Left renal cortex interstitium (tissue), 4 donors: ENCODE measurements around the gene ANKRD13D. TPM values are rescaled to one million over a fixed set of nuclear protein-coding genes. Genes with fewer than 3 reads are reported as not detected.
A peak's percentile ranks its signal among the peaks of the same experiment; 100 is the strongest.

Experiments used
- DNase-seq, 4 donors: peaks; one replicate each; pipeline ENCODE4 v3.0.0-alpha.2; 2013; ENCODE audit warnings: low read depth in 4 of 4, low spot score in 2 of 4, missing footprints in 1 of 4
- polyA plus RNA-seq, 4 donors: library from polyadenylated mRNA; unstranded; fragments of 120-200 nt; gene quantifications; one replicate each; pipeline ENCODE4 v1.2.1, GENCODE V29; 2013; ENCODE audit not compliant: insufficient read length in 4 of 4

ANKRD13D gene
- polyA plus RNA-seq, 4 donors = 17.4 to 60.8 (median 40.3) TPM

GRCh38 chr11:67284811-67285540 is 4.1 kb upstream of the ANKRD13D start:
- no peak for DNase-seq

DNA sequence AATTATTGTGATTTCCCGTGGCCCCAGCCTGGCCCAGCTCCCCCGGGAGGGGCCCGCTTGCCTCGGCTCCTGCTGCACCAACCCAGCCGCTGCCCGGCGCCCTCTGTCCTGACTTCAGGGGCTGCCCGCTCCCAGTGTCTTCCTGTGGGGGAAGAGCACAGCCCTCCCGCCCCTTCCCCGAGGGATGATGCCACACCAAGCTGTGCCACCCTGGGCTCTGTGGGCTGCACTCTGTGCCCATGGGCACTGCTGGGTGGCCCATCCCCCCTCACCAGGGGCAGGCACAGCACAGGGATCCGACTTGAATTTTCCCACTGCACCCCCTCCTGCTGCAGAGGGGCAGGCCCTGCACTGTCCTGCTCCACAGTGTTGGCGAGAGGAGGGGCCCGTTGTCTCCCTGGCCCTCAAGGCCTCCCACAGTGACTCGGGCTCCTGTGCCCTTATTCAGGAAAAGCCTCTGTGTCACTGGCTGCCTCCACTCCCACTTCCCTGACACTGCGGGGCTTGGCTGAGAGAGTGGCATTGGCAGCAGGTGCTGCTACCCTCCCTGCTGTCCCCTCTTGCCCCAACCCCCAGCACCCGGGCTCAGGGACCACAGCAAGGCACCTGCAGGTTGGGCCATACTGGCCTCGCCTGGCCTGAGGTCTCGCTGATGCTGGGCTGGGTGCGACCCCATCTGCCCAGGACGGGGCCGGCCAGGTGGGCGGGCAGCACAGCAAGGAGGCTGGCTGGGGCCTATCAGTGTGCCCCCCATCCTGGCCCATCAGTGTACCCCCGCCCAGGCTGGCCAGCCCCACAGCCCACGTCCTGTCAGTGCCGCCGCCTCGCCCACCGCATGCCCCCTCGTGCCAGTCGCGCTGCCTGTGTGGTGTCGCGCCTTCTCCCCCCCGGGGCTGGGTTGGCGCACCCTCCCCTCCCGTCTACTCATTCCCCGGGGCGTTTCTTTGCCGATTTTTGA is 3.3 kb upstream of the ANKRD13D start:
- DNase-seq = no peak

- DNase-seq = no peak
These were observed 2.3 kb upstream of the ANKRD13D start for GRCh38 chr11:67286621-67287333.

DNA sequence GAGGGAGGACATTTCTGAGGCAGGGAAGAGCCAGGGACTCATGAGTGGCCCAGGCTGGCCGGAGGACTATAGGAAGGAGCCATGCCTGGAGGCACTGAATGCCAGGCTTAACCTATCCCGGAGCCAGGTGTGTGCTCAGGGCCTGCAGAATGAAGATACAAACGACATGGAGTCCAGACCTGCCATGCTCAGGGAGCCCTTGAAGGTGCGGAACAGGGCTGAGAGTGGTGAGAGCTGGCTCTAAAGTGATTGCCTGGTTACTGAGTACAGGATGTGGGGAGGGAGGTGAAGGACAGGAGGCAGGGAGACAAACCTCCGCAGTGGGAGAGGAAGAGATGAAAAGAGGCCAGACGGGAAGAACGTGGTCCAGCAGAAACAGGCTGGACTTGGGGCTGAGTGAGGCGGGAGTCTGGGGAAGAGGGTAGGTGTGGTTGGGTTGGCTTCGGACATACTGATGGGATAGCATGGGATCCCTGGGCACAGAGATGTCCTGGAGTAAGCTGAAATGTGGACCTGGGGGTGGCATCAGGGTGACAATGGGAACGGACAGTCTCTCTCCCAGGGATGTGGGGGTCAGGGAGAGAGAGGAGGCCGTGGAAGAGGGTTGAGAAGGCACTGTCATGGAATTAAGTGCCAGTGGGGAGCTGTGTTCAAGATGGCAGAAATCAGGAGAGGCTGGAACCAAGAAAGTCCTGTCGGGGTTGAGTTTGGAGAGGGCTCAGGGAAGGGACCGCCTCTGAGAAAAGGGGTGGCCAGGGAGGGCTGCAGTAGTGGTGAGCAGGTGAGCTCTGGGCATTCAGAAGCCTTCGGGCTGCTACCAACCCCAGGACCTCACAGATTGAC is 1.5 kb upstream of the ANKRD13D start:
- DNase-seq = no peak

DNA sequence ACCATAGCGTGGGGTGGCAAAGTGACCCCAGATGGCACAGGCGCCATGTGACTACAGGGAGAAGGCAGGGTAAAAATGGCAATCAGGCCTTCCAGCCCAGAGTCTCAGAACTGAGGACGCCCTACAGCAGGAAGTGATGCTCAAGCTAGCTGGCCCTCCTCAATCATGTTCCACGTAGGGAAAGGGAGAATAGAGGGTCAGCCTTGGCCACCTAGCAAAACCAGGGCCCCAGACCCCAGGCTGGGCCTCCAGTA is 978 bp upstream of the ANKRD13D start:
- DNase-seq = no peak

- DNase-seq = peak in 2 of 4 donors; percentile 66 to 84
These were observed 464 bp upstream of the ANKRD13D start for GRCh38 chr11:67288452-67289225.

- no peak for DNase-seq
These were observed 762 bp downstream of the ANKRD13D start for GRCh38 chr11:67289651-67290479.

DNA sequence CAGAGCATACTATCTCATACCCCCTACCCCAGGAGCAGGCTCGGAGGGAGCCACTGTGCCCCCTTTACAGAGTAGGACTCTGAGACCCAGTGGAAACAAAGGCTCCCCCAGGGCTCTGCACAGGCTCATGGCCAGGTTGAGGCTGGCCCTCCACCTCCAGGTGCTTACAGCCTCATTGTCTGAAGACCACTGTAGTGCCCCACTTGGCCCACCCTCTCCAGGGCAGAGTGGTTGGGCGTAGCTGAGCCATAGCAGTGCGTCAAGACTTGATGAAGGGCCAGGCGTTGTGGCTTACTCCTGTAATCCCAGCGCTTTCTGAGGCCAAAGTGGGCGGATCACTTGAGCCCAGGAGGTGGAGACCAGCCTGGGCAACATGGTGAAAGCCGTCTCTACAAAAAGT is 1.7 kb downstream of the ANKRD13D start:
- no peak for DNase-seq

- no peak for DNase-seq
These were observed 2.6 kb downstream of the ANKRD13D start for GRCh38 chr11:67291481-67292381.

DNA sequence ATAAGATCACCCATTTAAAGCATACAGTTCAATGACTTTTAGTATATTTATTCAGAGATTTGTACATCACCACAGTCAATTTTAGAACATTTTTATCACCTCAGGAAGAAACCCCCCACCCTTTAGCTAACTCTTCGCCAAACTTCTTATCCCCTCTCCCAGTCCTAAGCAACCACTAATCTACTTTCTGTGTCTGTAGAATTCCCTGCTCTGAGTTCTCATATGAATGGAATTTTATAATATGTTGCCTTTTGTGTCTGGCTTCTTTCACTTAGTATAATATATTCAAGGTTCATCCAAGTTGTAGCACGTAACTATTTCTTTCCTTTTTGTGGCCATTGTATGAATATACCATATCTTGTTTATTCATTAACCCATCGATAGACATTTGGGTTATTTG is 3.6 kb downstream of the ANKRD13D start:
- DNase-seq = no peak

- no peak for DNase-seq
These were observed 4.0 kb downstream of the ANKRD13D start for GRCh38 chr11:67293090-67293489.

DNA sequence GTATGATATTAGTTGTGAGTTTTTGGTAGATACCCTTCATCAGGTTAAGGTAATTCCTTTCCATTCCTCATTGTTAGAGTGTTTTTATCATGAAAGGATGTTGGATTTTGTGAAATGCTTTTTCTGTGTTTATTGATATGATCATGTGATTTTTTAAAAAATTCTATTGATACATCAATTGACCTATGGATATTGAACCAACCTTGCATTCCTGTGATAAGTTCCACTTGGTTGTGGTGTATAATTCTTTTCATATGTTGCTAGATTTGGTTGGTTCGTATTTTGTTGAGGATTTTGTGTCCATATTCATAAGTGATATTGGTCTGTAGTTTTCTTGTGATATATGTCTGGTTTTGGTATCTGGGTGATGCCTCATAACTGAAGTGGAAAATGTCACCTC is 6.7 kb downstream of the ANKRD13D start:
- no peak for DNase-seq

DNA sequence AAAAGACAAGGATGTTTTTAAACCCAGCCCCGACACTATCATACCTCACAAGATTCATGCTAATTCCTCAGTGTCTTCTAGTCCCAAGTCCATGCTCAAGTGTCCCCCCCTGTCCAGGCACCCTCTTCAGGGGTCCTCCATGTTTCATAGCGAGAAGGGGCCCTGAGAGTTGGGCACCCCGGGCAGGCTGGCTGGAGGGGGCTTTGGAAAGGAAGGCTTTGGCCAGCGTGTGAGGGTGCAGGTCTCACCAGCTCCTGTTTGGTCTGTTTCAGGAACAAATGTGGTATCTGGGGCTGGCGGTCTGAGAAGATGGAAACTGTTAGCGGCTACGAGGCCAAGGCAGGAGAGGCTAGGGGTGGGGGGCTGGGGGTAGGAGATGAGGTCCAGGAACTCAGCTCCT is 9.7 kb downstream of the ANKRD13D start:
- no peak for DNase-seq

DNA sequence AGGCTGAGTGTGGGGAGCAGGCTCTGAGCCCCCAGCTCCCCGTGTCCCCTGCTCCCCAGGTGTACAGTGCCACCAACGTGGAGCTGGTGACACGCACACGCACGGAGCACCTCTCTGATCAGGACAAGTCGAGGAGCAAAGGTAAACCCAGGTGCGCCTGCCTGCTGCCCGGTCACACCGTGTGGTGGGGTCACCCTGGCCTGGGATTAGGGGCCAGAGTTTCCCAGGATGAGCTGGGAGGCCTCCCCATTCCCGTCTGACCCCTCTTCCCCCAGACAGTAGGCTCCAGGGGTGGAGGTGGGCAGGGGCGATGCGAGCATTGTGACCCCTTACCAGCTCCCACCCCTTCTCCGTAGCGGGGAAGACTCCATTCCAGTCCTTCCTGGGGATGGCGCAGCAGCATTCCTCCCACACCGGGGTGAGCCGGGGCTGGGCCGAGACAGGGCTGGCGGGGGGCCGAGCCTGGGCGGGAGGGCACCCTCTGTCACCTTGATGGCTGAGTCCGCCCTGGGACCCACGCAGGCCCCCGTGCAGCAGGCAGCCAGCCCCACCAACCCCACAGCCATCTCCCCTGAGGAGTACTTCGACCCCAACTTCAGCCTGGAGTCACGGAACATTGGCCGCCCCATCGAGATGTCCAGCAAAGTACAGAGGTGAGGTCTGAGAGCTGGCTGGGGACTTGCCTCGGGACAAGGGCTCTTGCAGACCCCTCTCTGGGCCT is 10.5 kb downstream of the ANKRD13D start:
- DNase-seq = no peak

DNA sequence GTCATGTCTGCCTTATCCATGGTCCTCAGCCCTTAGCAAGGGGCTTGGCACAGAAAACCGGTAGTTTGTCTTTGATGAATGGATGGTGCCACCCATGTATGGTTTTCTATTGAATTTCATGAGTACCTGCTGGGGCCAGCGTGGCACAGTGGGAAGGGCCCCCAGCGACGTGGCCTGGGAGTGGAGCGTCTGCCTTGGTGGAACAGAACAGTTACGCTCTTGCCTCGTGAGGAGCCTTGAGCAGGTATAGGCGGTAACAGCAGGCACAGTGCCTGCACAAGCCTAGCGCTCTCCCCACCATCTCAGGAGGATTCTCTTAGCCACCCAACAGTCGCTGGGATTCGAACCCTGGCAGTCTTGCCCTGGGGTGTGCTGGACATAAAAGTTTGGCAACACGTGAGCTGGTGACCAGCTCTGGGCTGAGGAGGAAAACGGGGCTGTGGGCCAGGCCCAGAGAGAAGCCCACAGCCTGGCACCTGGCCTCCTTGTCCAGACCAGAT is 11.2 kb downstream of the ANKRD13D start:
- no peak for DNase-seq

DNA sequence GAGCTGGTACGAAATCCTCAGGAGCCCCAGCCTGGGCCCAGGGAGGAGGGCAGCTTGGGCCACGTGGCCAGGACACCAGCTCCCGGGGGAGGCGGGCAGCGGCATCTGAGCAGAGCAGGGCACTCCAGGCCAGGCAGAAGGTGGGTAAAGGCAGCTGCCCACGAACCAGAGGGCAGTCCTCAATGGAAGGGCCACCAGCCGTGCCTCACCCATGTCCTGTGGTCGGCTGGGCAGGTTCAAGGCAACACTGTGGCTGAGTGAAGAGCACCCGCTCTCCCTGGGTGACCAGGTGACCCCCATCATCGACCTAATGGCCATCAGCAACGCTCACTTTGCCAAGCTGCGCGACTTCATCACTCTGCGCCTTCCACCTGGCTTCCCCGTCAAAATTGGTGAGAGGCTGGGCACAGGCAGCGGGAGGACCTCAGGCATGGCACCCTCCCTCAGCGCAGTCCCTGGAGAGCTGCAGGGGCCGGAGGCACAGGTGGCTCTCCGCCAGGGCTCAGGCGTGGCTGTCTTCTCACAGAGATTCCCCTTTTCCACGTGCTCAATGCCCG is 11.7 kb downstream of the ANKRD13D start:
- no peak for DNase-seq
